GM06990 (cell line): ENCODE measurements around the gene SRPK3.
"Not testable (repeated sequence)": the region's sequence is repeated elsewhere in the genome, so short reads cannot be mapped to it uniquely, and the experiment has no call there.

ENCODE experiments used
- DNase-seq: peaks from one replicate; pipeline ENCODE4 v3.0.0-alpha.2; 2011; ENCODE audit not compliant: insufficient read length; ENCODE audit errors: extremely low read depth
- H3K27me3 ChIP-seq: replicated peaks from 2 replicates; pipeline ENCODE4 v1.6.0; 2011; ENCODE audit warnings: low read length; ENCODE audit not compliant: control insufficient read depth, insufficient read depth
- H3K36me3 ChIP-seq: 2 replicates; pipeline ENCODE4 v1.5.1; 2011; ENCODE audit warnings: low read length; ENCODE audit not compliant: control insufficient read depth, insufficient read depth
- H3K4me3 ChIP-seq: replicated peaks from 2 replicates; pipeline ENCODE4 v1.5.1; 2011; ENCODE audit warnings: low read depth, mild to moderate bottlenecking, control low read depth, low read length
- TF ChIP-seq, protein P1 (sequence below): IDR thresholded peaks from 2 replicates; pipeline ENCODE4 v1.5.1; 2011; ENCODE audit warnings: low read length, control low read depth, mild to moderate bottlenecking, inconsistent platforms; ENCODE audit not compliant: insufficient read depth, poor library complexity, severe bottlenecking

The SRPK3 gene

DNA sequence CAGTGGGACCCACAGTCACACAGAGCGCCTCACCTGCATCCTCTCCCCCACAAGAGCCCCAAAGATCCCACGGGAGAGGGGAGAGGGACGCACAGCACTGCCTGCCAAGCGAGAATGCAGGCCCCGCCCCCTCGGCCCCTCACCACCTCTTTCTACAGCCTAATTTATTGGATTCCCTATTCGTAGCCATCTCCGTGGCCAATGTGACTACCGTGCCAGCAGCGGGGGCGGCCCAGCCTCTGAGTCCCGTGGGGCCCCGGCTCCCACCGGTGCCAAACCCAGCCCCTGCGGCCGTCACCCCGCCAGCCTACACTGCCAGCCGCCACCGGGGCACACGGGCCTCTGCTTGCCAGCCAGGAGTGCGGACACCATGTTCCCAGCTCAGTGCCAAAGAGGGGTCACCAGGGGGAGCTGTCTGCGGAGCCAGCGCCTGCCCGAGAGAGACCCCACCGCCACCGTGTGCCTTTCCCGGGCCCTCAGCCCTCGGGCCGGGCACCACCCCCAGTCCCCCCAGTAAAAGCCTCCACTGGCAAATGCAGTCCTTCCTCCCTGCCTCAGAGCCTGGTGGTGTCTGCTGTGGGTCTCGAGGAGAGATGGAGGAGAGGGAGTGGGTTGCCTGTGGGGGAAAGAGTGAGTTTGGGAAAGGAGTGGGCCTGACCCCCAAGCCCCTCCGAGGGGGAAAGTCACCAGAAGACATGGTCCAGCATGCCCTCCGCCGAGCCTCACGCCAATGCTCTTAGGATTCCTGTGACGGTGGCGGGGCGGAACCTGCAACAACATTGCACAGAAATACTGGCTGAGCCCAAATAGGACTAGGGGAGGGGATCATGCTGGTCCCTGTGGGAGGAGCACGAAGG, 36.4 kb upstream of the SRPK3 start:
- DNase-seq: no peak
- TF ChIP-seq, protein P1, sequence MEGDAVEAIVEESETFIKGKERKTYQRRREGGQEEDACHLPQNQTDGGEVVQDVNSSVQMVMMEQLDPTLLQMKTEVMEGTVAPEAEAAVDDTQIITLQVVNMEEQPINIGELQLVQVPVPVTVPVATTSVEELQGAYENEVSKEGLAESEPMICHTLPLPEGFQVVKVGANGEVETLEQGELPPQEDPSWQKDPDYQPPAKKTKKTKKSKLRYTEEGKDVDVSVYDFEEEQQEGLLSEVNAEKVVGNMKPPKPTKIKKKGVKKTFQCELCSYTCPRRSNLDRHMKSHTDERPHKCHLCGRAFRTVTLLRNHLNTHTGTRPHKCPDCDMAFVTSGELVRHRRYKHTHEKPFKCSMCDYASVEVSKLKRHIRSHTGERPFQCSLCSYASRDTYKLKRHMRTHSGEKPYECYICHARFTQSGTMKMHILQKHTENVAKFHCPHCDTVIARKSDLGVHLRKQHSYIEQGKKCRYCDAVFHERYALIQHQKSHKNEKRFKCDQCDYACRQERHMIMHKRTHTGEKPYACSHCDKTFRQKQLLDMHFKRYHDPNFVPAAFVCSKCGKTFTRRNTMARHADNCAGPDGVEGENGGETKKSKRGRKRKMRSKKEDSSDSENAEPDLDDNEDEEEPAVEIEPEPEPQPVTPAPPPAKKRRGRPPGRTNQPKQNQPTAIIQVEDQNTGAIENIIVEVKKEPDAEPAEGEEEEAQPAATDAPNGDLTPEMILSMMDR: peak; percentile 18
- Histone ChIP-seq H3K36me3 (no peaks in the 10 kb centered on the region), H3K4me3 (no peak overlapping the region), H3K27me3 (no peaks in the 10 kb centered on the region)

DNA sequence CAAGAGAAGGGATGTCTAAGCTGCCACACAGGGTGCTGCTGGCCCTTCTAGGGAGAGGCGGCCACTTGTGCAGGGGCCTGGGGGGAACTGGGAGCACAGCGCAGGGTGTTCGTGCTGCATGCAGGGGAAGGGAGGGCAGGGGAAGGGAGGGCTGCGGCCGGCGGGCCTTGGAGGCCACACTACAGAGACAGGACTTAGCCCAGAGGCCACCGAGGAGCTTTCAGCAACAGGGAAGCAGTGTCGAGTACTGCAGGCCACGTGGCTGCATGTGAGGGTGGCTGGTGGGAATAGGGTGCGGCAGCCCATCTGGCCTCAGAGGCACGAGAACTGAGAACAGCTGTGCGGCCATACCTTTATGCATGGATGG, 35.8 kb upstream of the SRPK3 start:
- not testable (repeated sequence) for H3K4me3 ChIP-seq, DNase-seq, H3K27me3 ChIP-seq, H3K36me3 ChIP-seq

DNA sequence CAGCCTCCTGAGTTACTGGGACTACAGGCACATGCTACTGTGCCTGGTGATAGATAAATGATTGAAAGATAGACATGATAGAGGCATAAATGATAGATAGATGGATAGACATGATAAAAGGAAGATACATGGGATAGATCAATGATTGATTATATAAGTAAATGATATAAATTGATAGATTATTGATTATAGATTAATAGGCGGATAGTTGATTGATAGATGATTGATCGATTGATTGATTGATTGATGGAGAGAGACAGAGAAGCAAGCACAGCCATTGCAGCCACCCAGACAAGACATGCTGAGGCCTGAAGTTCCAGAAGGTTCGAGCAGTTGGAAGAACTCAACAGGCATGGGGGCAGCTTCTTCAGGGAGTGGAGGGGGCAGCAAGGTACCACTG, 34.5 kb upstream of the SRPK3 start:
- TF ChIP-seq, protein P1: no peak
- no peaks in the 10 kb centered on the region for H3K36me3 ChIP-seq
- no peak overlapping the region for H3K4me3 ChIP-seq
- DNase-seq: no peak
- H3K27me3 ChIP-seq: no peaks in the 10 kb centered on the region

DNA sequence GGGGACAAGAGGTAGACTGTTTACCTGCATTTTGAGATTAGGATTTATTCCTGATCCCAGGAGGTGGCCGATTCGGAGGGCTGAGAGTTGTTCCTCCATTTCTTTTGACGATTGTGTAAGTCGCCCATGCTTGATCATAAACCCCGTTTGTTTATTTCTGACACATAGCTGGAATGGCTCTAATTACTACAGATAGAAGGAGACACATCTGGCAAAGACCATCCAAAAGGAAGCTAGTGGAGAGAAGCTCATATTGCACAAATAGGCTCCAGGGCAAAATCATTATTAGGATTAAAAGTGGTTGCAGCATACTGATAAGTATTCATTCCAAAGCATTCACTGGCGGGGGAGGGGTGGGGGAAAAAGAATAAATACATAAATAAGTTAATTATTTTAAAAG, 33.9 kb upstream of the SRPK3 start:
- not testable (repeated sequence) for DNase-seq, H3K4me3 ChIP-seq, H3K36me3 ChIP-seq, H3K27me3 ChIP-seq

DNA sequence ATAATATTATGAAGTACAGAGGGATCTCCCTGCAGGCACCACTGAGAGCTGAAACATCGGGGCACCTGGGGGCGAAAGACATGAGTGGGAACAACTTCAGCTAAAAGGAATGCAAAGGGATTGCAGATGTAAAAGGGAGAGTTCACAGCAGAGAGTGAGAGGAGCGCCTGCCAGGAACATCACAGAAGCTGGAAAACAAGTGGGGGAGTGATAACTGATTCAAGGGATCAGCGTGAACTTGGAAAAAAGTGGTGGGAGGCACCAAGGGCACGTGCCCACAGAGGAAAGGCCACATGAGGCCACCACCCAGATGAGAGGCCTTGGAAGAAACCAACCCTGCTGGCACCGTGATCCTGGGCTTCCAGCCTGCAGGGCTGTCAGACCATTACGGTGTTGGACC, 31.8 kb upstream of the SRPK3 start:
- not testable (repeated sequence) for H3K36me3 ChIP-seq, H3K4me3 ChIP-seq, DNase-seq, H3K27me3 ChIP-seq

DNA sequence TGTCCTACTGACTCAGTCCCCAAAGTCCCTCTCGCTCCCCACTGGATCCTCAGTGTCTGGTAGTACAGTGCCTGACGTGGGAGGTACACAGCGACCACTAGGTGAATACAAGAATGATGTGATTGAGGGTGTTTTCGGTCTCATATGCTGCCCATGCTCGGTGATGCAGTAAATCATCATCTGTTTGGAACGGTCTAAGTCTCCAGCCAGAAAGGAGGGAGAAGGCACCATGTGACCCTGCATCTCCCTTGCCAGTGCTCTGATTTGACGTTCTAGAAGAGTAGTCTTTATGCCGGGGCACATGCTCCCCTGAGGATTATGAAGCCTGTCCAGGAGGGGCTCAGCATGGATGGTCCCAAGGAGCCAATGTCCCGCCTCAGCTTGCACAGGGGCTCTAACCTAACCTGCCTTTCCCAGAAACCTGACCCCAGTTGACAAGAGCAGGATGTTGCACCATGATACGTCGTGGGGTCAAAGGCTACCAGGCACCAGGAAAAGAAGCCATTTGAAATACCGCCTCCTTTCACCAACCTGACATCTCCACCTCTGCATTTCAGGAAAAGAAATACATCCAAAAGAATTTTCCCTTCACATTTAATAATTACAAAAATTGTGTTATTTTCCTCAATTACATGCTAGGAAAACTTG, 30.6 kb upstream of the SRPK3 start:
- no peak overlapping the region for H3K4me3 ChIP-seq
- TF ChIP-seq, protein P1: no peak
- DNase-seq: no peak
- no peaks in the 10 kb centered on the region for H3K36me3 ChIP-seq
- H3K27me3 ChIP-seq: no peaks in the 10 kb centered on the region

DNA sequence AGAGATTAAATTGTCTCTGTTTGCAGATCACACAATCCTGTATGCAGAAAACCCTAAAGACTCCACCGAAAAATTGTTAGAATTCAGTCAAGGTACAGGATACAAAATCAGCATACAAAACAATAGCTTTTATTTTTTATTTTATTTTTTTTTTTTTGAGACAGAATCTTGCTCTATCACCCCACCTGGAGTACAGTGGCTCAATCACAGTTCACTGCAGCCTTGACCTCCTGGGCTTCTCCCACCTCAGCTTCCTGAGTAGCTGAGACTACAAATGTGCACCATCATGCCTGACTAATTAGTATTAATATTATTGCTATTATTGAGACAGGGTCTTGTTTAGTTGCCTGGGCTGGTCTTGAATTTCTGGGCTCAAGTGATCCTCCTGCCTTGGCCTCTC, 25.7 kb upstream of the SRPK3 start:
- Histone ChIP-seq H3K4me3 (no peak overlapping the region), H3K36me3 (no peaks in the 10 kb centered on the region), H3K27me3 (no peaks in the 10 kb centered on the region)
- TF ChIP-seq, protein P1: no peak
- no peak for DNase-seq
